GM23338 (cell line): ENCODE data around the gene NFATC3. TPM values are rescaled to one million over a fixed set of nuclear protein-coding genes. Genes with fewer than 3 reads are reported as not detected.

Source experiments
- ATAC-seq: fragments of 200-7000 bp; cut with Tn5 transposase; 3 replicates; pipeline ENCODE4 v1.9.1; 2020
- DNase-seq: peaks from one replicate; pipeline ENCODE4 v3.0.0-alpha.2; 2015; ENCODE audit warnings: low spot score
- H2AFZ ChIP-seq: fragments of 200-600 bp; sonication (generic); 2 replicates; pipeline ENCODE4 v1.8.0; 2016; ENCODE audit warnings: antibody characterized with exemption, mild to moderate bottlenecking, moderate library complexity
- H3F3A ChIP-seq: fragments of 200-600 bp; sonication (generic); replicated peaks from 2 replicates; pipeline ENCODE4 v1.8.0; 2017; ENCODE audit warnings: antibody characterized with exemption, mixed run types, low read depth
- H3K27ac ChIP-seq: fragments of 200-600 bp; sonication (generic); 2 replicates; pipeline ENCODE4 v1.6.1; 2016; ENCODE audit warnings: low read depth
- H3K27me3 ChIP-seq: fragments of 200-600 bp; sonication (generic); 2 replicates; pipeline ENCODE4 v1.8.0; 2016; ENCODE audit warnings: mild to moderate bottlenecking, mixed run types, moderate library complexity; ENCODE audit not compliant: insufficient read depth
- H3K36me3 ChIP-seq: fragments of 200-600 bp; sonication (generic); 2 replicates; pipeline ENCODE4 v1.8.0; 2016; ENCODE audit warnings: mild to moderate bottlenecking; ENCODE audit not compliant: insufficient read depth
- H3K4me1 ChIP-seq: fragments of 200-600 bp; sonication (generic); 2 replicates; pipeline ENCODE4 v1.8.0; 2016; ENCODE audit warnings: mild to moderate bottlenecking, moderate library complexity; ENCODE audit not compliant: insufficient read depth
- H3K4me2 ChIP-seq: fragments of 200-600 bp; sonication (generic); 2 replicates; pipeline ENCODE4 v1.7.1; 2017; ENCODE audit warnings: mixed run types
- H3K4me3 ChIP-seq: fragments of 200-600 bp; sonication (generic); 2 replicates; pipeline ENCODE4 v1.6.1; 2016; ENCODE audit warnings: mixed run types
- H3K79me2 ChIP-seq: fragments of 200-600 bp; sonication (generic); replicated peaks from 2 replicates; pipeline ENCODE4 v1.8.0; 2017; ENCODE audit warnings: mild to moderate bottlenecking; ENCODE audit not compliant: insufficient read depth
- H3K9me2 ChIP-seq: fragments of 200-600 bp; sonication (generic); 2 replicates; pipeline ENCODE4 v1.8.0; 2017; ENCODE audit not compliant: insufficient read depth
- H4K20me1 ChIP-seq: fragments of 200-600 bp; sonication (generic); replicated peaks from 2 replicates; pipeline ENCODE4 v1.8.0; 2017; ENCODE audit warnings: mild to moderate bottlenecking; ENCODE audit not compliant: insufficient read depth
- H3K27ac Mint-ChIP-seq: 2 replicates; pipeline ENCODE4 v1.8.0; 2020; ENCODE audit warnings: inconsistent platforms, mild to moderate bottlenecking, moderate library complexity, mixed read lengths
- H3K27me3 Mint-ChIP-seq: 3 replicates; pipeline ENCODE4 v1.8.0; 2022; ENCODE audit warnings: low read depth, mild to moderate bottlenecking, moderate library complexity, mixed read lengths, inconsistent platforms; ENCODE audit not compliant: insufficient read depth, poor library complexity
- H3K36me3 Mint-ChIP-seq: 3 replicates; pipeline ENCODE4 v1.8.0; 2021; ENCODE audit warnings: low read depth, mild to moderate bottlenecking, inconsistent platforms, moderate library complexity, mixed read lengths
- H3K4me1 Mint-ChIP-seq: 3 replicates; pipeline ENCODE4 v1.8.0; 2020; ENCODE audit warnings: mild to moderate bottlenecking, inconsistent platforms, mixed read lengths
- H3K4me3 Mint-ChIP-seq: 3 replicates; pipeline ENCODE4 v1.8.0; 2021; ENCODE audit warnings: moderate library complexity, mild to moderate bottlenecking, inconsistent platforms, mixed read lengths
- H3K9me3 Mint-ChIP-seq: 3 replicates; pipeline ENCODE4 v1.8.0; 2020; ENCODE audit warnings: moderate library complexity, mild to moderate bottlenecking, inconsistent platforms, mixed read lengths
- CREB1 ChIP-seq: fragments of 250-450 bp; sonication (Bioruptor Pico); IDR thresholded peaks from 2 replicates; pipeline ENCODE4 v1.5.0; 2020; ENCODE audit warnings: low read depth, mild to moderate bottlenecking, moderate library complexity
- EZH2 ChIP-seq: fragments of 200-600 bp; sonication (generic); IDR thresholded peaks from one replicate; pipeline ENCODE4 v1.8.0; 2017; ENCODE audit warnings: antibody characterized with exemption, mild to moderate bottlenecking, low read depth; ENCODE audit not compliant: unreplicated experiment
- EZH2phosphoT487 ChIP-seq: fragments of 200-600 bp; sonication (generic); IDR thresholded peaks from one replicate; pipeline ENCODE4 v1.8.1; 2018; ENCODE audit warnings: antibody characterized with exemption; ENCODE audit not compliant: unreplicated experiment
- JUNB ChIP-seq: IDR thresholded peaks from one replicate; pipeline ENCODE4 v1.6.1; 2016; ENCODE audit warnings: antibody characterized with exemption; ENCODE audit not compliant: unreplicated experiment
- NANOG ChIP-seq: IDR thresholded peaks from 2 replicates; pipeline ENCODE4 v1.6.1; 2016; ENCODE audit warnings: antibody characterized with exemption, borderline replicate concordance
- POLR2AphosphoS5 ChIP-seq: IDR thresholded peaks from 2 replicates; pipeline ENCODE4 v1.6.1; 2016; ENCODE audit warnings: antibody characterized with exemption, low read depth
- STAT1 ChIP-seq: IDR thresholded peaks from one replicate; pipeline ENCODE4 v1.6.1; 2016; ENCODE audit warnings: antibody characterized with exemption; ENCODE audit not compliant: unreplicated experiment
- ZNF114 ChIP-seq: fragments of 250-450 bp; sonication (Bioruptor Pico); IDR thresholded peaks from 2 replicates; pipeline ENCODE4 v1.5.0; 2020; ENCODE audit warnings: mild to moderate bottlenecking, moderate library complexity
- ZNF331 ChIP-seq: fragments of 250-450 bp; sonication (Bioruptor Pico); IDR thresholded peaks from 2 replicates; pipeline ENCODE4 v1.5.0; 2020; ENCODE audit warnings: low read depth, mild to moderate bottlenecking, moderate library complexity
- polyA plus RNA-seq: library from polyadenylated mRNA; unstranded; fragments of >200 nt; fragmentation: Nextera tagmentation; extraction: Ambion mirVana; gene quantifications from 2 replicates; pipeline ENCODE4 v1.2.1, GENCODE V29; 2016
- total RNA-seq: library from RNA; depleted of rRNA; stranded (reverse); fragments of >200 nt; shearing (Covaris generic); gene quantifications from 2 replicates; pipeline ENCODE4 v1.2.3, GENCODE V29; 2014
- TF ChIP-seq, protein P1 (sequence below): IDR thresholded peaks from 2 replicates; pipeline ENCODE4 v1.6.1; 2016; ENCODE audit warnings: antibody characterized with exemption
- TF ChIP-seq, protein P2 (sequence below): IDR thresholded peaks from one replicate; pipeline ENCODE4 v1.6.1; 2018; ENCODE audit warnings: antibody characterized with exemption; ENCODE audit not compliant: unreplicated experiment
- TF ChIP-seq, protein P3 (sequence below), 2 experiments: fragments of 200-600 bp in 1 of 2; sonication (generic) in 1 of 2; conservative IDR thresholded peaks; 2 replicates each; pipeline versions ENCODE4 v1.5.1 to v1.6.1; 2016 to 2017; ENCODE audit warnings: antibody characterized with exemption in 2 of 2, low read depth in 2 of 2, mild to moderate bottlenecking in 2 of 2, moderate library complexity in 1 of 2

Gene NFATC3
- total and polyA plus RNA-seq, 2 experiments from 2014 or later, result 9.2 to 40.9 TPM

DNA sequence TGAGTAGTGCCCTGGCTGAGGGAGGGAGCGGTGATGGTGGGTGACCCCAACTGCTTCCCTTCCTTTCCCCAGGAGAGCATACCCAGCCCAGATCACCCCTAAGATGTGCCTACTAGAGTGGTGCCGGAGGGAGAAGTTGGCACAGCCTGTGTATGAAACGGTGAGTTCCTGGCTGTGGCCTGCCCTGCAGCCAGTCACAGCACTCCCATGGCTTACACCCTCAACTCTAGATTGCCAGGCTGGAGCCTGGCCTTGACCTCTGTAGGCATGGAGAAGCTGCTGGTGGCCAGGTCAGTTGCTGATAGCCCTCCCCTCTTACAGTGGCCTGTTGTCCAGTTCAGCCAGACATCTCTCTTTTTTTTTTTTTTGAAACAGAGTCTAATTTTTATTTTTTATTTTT is 8.6 kb upstream of the NFATC3 start (continued):
- TF ChIP-seq, protein P1, sequence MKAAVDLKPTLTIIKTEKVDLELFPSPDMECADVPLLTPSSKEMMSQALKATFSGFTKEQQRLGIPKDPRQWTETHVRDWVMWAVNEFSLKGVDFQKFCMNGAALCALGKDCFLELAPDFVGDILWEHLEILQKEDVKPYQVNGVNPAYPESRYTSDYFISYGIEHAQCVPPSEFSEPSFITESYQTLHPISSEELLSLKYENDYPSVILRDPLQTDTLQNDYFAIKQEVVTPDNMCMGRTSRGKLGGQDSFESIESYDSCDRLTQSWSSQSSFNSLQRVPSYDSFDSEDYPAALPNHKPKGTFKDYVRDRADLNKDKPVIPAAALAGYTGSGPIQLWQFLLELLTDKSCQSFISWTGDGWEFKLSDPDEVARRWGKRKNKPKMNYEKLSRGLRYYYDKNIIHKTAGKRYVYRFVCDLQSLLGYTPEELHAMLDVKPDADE, result no peak
- no peak for TF ChIP-seq EZH2
- TF ChIP-seq CREB1, result no peak
- TF ChIP-seq JUNB, result no peak

DNA sequence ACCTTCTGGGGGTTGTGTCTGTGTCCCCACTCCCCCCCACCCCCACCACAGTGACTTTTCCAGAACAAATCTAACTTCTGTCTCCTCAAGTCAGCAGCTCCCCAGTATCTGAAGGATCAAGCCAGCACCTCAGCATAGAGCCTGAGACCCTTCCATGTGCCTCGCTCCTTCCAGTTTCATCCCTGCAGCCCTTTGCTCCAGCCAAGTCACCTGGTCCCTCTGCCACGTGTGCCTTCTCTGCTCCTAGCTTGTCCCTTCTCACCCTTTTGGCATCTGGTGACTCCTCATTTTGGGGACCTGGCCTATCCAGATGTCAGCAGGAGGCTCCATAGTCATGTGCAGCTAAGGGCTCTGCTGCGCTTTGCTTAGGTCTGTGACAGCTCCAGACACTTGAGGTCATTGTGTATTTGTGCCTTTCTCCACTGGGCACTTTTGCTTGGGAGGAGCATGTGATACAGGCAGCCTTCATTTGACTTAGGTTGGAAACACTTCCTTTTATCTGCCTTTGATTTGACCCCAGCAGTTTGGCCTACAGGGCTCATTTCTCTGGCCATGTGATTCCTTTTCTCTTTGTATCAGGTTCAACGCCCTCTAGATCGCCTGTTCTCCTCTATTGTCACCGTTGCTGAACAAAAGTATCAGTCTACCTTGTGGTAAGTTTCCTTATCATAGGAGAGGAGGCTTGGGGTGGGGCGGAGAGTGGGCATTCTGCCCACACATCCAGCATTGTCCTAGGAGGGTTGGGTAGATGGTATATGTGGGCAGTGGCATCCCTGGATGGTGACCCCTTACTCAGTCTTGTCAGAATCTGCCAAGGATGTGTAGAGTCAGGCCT is 7.1 kb upstream of the NFATC3 start:
- Histone ChIP-seq H3K36me3 (0 out of 2 replicates have a peak, but pooled peaks cover 3% of the 10 kb centered on the region), H2AFZ (no peak overlapping the region), H3K4me3 (no peak overlapping the region), H3K4me2 (no peak overlapping the region), H4K20me1 (no peaks in the 10 kb centered on the region), H3K27me3 (no peaks in the 10 kb centered on the region), H3K79me2 (no peaks in the 10 kb centered on the region), H3K9me2 (no peaks in the 10 kb centered on the region), H3F3A (no peaks in the 10 kb centered on the region), H3K4me1 (peaks cover 2% of the 10 kb centered on the region; the same call in 1 of the 2 replicates), H3K27ac (no peak overlapping the region)
- Mint-ChIP-seq H3K4me1 (no peaks in the 10 kb centered on the region; the same call in 1 of the 3 replicates), H3K27me3 (peaks cover 13% of the 10 kb centered on the region), H3K4me3 (no peak overlapping the region), H3K9me3 (no peaks in the 10 kb centered on the region), H3K27ac (no peak overlapping the region), H3K36me3 (peaks cover 23% of the 10 kb centered on the region)
- no peak for ATAC-seq
- no peak for DNase-seq
- TF ChIP-seq EZH2phosphoT487, result no peak
- no peak for TF ChIP-seq CREB1
- no peak for TF ChIP-seq POLR2AphosphoS5
- TF ChIP-seq JUNB, result no peak
- no peak for TF ChIP-seq EZH2
- no peak for TF ChIP-seq ZNF114 (CRISPR knock-in tag)
- TF ChIP-seq, protein P2, sequence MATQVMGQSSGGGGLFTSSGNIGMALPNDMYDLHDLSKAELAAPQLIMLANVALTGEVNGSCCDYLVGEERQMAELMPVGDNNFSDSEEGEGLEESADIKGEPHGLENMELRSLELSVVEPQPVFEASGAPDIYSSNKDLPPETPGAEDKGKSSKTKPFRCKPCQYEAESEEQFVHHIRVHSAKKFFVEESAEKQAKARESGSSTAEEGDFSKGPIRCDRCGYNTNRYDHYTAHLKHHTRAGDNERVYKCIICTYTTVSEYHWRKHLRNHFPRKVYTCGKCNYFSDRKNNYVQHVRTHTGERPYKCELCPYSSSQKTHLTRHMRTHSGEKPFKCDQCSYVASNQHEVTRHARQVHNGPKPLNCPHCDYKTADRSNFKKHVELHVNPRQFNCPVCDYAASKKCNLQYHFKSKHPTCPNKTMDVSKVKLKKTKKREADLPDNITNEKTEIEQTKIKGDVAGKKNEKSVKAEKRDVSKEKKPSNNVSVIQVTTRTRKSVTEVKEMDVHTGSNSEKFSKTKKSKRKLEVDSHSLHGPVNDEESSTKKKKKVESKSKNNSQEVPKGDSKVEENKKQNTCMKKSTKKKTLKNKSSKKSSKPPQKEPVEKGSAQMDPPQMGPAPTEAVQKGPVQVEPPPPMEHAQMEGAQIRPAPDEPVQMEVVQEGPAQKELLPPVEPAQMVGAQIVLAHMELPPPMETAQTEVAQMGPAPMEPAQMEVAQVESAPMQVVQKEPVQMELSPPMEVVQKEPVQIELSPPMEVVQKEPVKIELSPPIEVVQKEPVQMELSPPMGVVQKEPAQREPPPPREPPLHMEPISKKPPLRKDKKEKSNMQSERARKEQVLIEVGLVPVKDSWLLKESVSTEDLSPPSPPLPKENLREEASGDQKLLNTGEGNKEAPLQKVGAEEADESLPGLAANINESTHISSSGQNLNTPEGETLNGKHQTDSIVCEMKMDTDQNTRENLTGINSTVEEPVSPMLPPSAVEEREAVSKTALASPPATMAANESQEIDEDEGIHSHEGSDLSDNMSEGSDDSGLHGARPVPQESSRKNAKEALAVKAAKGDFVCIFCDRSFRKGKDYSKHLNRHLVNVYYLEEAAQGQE, result no peak
- TF ChIP-seq STAT1, result no peak
- no peak for TF ChIP-seq NANOG
- TF ChIP-seq, protein P1, result no peak
- TF ChIP-seq, protein P3, sequence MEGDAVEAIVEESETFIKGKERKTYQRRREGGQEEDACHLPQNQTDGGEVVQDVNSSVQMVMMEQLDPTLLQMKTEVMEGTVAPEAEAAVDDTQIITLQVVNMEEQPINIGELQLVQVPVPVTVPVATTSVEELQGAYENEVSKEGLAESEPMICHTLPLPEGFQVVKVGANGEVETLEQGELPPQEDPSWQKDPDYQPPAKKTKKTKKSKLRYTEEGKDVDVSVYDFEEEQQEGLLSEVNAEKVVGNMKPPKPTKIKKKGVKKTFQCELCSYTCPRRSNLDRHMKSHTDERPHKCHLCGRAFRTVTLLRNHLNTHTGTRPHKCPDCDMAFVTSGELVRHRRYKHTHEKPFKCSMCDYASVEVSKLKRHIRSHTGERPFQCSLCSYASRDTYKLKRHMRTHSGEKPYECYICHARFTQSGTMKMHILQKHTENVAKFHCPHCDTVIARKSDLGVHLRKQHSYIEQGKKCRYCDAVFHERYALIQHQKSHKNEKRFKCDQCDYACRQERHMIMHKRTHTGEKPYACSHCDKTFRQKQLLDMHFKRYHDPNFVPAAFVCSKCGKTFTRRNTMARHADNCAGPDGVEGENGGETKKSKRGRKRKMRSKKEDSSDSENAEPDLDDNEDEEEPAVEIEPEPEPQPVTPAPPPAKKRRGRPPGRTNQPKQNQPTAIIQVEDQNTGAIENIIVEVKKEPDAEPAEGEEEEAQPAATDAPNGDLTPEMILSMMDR (conservative IDR thresholded peaks at IDR 0.05; ENCODE audit: low read depth in 2 of 2), result no peak
- no peak for TF ChIP-seq ZNF331 (CRISPR knock-in tag)
